PFSK-1 (cell line): ENCODE data around the gene FBXL12.

ENCODE experiments used
- FOXP2 ChIP-seq: optimal IDR thresholded peaks from 2 replicates; pipeline ENCODE3; 2011; ENCODE audit warnings: borderline replicate concordance, control low read depth, inconsistent platforms; ENCODE audit not compliant: insufficient read depth; ENCODE audit errors: extremely low read length, extremely low read depth
- POLR2AphosphoS5 ChIP-seq: IDR thresholded peaks from 2 replicates; pipeline ENCODE4 v1.6.1; 2012; ENCODE audit warnings: low read depth, mild to moderate bottlenecking, control low read depth, low read length, moderate library complexity
- SIN3A ChIP-seq: IDR thresholded peaks from 2 replicates; pipeline ENCODE4 v1.6.1; 2012; ENCODE audit warnings: mild to moderate bottlenecking, low read length, moderate library complexity, borderline replicate concordance; ENCODE audit not compliant: insufficient read depth
- TAF1 ChIP-seq: IDR thresholded peaks from 2 replicates; pipeline ENCODE4 v1.6.1; 2012; ENCODE audit warnings: low read length, control low read depth, borderline replicate concordance; ENCODE audit not compliant: insufficient read depth
- TF ChIP-seq, protein P1 (sequence below), 2 experiments: IDR thresholded peaks; 2 replicates each; pipeline versions ENCODE4 v1.6.1 to v1.8.0; 2011 to 2012; ENCODE audit warnings: low read depth in 2 of 2, low read length in 2 of 2, control low read depth in 1 of 2, inconsistent platforms in 1 of 2, mild to moderate bottlenecking in 1 of 2, moderate library complexity in 1 of 2; ENCODE audit not compliant: insufficient read depth in 1 of 2

FBXL12 gene

DNA sequence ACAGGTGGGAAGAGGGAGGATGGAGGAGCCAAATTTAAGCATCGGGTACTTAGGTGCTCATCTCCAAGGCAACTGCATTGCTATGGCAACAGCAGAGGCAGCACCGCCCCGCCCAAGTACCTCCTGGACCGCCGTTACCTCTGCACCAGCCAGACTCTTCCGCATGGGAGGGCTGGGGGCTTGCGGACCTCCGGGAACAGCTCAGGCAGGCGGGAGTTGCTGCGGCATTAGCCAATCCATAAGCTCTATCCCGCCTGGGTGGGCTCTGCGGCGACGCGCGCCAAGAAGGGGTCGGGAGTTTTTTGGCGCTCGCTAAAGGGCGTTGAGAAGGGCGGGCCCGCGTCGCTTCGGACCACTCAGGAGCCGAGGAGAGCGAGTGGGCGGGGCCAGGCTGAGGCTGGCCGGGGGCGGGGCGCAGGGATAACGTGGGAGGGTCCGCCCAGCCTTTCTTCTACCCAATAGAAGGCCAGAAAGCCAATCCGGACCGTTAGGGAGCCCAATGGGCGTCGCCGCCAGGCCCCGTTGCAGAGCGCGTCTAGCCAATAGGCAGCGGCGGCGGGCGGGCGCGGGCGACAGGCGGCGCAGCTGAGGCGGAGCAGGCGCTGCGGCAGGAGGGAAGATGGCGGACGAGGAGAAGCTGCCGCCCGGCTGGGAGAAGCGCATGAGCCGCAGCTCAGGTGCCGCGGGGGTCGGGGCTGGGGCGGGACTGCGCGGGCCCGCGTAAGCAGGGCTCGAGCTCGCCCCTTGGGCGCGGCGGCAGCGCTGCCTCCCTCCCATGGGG is 16.0 kb upstream of the FBXL12 start, which contains the start of gene PIN1:
Gene PIN1, plus strand, starts transcription at position 593 of the 781 bp plus-strand sequence. Its CDS starts 27 bp downstream, at position 620.
- TF ChIP-seq, protein P1, sequence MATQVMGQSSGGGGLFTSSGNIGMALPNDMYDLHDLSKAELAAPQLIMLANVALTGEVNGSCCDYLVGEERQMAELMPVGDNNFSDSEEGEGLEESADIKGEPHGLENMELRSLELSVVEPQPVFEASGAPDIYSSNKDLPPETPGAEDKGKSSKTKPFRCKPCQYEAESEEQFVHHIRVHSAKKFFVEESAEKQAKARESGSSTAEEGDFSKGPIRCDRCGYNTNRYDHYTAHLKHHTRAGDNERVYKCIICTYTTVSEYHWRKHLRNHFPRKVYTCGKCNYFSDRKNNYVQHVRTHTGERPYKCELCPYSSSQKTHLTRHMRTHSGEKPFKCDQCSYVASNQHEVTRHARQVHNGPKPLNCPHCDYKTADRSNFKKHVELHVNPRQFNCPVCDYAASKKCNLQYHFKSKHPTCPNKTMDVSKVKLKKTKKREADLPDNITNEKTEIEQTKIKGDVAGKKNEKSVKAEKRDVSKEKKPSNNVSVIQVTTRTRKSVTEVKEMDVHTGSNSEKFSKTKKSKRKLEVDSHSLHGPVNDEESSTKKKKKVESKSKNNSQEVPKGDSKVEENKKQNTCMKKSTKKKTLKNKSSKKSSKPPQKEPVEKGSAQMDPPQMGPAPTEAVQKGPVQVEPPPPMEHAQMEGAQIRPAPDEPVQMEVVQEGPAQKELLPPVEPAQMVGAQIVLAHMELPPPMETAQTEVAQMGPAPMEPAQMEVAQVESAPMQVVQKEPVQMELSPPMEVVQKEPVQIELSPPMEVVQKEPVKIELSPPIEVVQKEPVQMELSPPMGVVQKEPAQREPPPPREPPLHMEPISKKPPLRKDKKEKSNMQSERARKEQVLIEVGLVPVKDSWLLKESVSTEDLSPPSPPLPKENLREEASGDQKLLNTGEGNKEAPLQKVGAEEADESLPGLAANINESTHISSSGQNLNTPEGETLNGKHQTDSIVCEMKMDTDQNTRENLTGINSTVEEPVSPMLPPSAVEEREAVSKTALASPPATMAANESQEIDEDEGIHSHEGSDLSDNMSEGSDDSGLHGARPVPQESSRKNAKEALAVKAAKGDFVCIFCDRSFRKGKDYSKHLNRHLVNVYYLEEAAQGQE (IDR thresholded peaks at IDR 0.05; ENCODE audit: insufficient read depth in 1 of 2, low read depth in 2 of 2, low read length in 2 of 2): no peak
- peak; percentile 81; the same call in 1 of the 2 replicates for TF ChIP-seq TAF1
- TF ChIP-seq POLR2AphosphoS5: 0 out of 2 replicates have a peak, but pooled peaks have one; percentile 41
- peak; percentile 84 for TF ChIP-seq FOXP2
- TF ChIP-seq SIN3A: no peak

DNA sequence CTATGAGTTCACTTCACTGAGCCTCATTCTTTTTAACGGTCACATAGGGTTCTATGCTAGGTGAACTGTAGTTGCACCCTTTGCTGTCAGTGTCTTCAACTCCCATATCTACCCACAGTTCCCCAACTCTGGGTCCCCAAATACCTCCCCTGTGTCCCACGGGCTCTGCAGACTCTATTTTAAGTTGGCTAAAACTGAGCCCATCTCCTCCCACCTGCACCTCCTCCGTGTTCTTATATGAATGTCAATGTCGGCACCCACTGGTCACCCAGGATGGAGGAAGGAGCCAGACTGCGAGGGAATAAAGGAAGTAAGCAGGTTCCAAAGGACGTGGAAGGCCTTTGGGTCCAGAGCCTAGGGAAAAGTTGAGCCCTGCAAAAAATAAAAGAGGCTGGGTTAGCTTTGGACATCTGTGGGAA is 15.4 kb upstream of the FBXL12 start:
- TF ChIP-seq, protein P1 (IDR thresholded peaks at IDR 0.05; ENCODE audit: insufficient read depth in 1 of 2, low read depth in 2 of 2, low read length in 2 of 2): no peak
- TF ChIP-seq TAF1 (no peak), SIN3A (no peak), FOXP2 (no peak)

DNA sequence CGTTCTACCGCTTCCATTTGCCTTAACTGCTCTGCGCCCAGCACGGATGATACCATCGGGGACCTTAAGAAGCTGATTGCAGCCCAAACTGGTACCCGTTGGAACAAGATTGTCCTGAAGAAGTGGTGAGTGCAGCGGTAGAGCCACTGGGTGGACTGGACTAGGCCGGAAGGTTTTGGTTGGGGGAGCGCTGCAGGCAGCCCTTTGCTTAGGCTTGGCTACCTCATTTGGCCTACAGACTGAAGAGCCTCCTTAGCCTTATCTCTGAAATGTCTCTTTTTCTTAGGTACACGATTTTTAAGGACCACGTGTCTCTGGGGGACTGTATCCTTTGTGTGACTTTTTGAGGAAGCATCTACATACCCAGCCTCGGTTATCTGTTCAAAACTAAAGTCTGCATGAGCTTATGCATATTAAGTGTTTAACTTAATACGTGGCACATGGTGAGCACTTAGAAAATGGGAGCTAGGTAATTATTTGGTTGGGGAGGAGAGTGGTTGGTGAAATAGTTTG is 9.7 kb upstream of the FBXL12 start:
- TF ChIP-seq POLR2AphosphoS5 (no peak), TAF1 (no peak), FOXP2 (no peak), SIN3A (no peak)

DNA sequence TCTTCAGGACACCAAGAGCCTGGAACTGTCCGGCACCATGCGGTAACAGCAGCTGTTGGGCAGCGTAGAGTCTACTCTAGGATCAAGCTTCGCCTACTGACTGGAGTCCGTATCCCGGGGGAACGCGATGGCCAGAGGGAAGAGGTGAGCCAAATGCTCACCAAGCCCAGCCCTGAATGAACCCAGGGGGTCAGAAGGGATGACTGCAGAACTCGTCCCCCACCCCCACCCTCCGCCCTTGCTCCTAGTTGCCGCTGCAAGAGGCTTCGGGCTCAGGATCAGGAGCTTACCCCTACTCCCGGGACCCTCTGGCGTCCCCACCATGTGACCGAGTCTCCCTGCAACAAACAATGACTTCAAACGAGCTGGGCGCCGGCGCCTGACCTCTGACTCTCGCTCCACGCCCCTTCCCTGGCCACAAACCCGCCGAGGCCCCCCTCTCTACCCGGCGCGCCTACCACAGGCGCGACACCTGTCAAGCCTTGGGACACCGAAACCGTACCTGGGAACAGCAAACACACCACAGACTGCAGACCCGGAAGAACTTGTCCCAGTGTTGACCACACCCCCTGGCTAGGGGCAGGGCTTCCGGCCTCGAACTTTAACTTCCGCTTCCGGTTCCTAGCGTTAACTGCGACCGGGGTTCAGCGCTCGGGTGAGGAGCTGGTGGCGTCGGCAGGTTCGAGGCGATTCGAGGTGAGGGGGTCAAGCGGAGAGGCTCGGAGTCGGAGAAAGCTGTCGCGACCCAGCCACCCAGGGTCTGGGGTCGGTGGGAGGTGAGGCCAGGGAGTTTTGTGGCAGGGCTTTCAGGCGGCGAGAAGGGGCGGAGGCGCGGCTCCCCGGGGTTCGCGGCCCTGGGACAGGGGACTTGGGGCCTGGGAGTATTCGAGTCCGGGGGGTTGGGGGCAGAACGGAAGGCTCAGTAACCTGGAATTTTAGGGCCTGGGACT is 8.7 kb upstream of the FBXL12 start, which contains the start of gene UBL5:
Gene UBL5, plus strand, starts transcription at position 630 of the 950 bp plus-strand sequence. CDS start 420 bp downstream, outside the sequence.
- TF ChIP-seq POLR2AphosphoS5: peak; percentile 97
- TF ChIP-seq FOXP2: peak; percentile 75
- TF ChIP-seq, protein P1 (IDR thresholded peaks at IDR 0.05; ENCODE audit: insufficient read depth in 1 of 2, low read depth in 2 of 2, low read length in 2 of 2): peak; percentile 24 to 36; a peak in 1 of 4 replicates
- peak; percentile 73; the same call in 1 of the 2 replicates for TF ChIP-seq TAF1
- no peak for TF ChIP-seq SIN3A

DNA sequence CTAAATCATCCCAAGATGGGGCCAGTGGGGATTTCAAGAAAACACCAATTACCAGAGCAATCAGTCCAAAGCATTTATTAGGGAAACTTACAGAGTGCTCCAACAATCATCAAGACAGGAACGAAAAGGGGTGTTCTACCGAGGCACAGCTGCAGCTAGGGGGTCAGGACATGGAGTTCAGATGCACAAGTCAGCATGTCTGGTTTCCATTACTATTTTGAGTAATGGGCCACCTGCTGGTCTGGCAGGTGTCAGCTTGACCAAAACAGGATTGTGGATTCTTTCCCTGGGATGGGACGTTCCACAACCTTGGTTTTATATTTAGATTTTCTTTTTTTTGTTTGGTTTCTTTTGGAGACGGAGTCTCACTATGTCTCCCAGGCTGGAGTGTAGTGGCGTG is 4.9 kb upstream of the FBXL12 start:
- TF ChIP-seq, protein P1 (IDR thresholded peaks at IDR 0.05; ENCODE audit: insufficient read depth in 1 of 2, low read depth in 2 of 2, low read length in 2 of 2): no peak
- TF ChIP-seq TAF1: no peak
- TF ChIP-seq SIN3A: no peak
- TF ChIP-seq FOXP2: no peak
- no peak for TF ChIP-seq POLR2AphosphoS5
